Smooth muscle cell of bladder (primary cell): ENCODE data around the gene PPP1R10. TPM values are rescaled to one million over a fixed set of nuclear protein-coding genes. Genes with fewer than 3 reads are reported as not detected.

Experiments
- total RNA-seq: library from RNA; depleted of rRNA; stranded (reverse); fragments of >200 nt; gene quantifications from 2 replicates; pipeline ENCODE4 v1.2.3, GENCODE V29; 2014

The PPP1R10 gene
- total RNA-seq = 13.9 and 20.8 TPM in 2 replicates

DNA sequence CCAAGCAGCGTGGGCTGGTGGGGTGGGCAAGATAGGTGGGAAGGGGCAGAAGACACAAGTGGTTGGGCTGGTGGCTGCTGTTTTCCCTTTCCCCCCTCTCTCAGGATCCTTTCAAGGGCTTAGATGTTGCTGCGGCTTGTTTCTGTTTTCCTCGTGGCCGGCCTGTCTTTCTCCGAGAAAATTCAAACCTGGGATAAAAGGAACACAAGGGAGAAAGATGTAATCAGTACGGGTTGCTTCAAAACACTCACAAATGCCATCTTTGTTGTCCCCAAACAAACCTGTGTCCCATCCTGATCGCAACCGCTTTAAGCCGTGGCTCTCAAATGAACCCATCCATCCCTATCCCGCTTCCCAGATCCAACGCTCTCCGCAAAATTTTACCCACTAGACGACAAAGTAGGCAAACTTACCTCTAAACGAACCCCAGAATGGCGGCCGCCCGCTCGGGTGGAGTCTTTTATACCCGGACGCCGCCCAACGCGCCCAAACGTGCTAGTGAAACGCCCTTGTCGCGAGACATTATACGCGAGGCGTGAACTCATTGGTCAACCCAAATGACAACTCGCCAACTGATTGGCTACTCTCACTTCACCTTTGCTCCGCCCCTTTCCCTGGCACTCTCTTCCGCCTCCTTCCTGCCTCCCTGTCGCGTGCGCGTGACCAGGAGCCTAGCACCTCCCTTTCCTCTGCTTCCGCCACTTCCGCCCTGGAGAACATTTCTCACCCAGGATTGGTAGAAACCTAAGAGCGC lies at the start of gene PPP1R10:
TSS of gene PPP1R10 (minus strand) at position 433 of the 754 bp plus-strand sequence. CDS start 7,299 bp downstream, outside the sequence.

DNA sequence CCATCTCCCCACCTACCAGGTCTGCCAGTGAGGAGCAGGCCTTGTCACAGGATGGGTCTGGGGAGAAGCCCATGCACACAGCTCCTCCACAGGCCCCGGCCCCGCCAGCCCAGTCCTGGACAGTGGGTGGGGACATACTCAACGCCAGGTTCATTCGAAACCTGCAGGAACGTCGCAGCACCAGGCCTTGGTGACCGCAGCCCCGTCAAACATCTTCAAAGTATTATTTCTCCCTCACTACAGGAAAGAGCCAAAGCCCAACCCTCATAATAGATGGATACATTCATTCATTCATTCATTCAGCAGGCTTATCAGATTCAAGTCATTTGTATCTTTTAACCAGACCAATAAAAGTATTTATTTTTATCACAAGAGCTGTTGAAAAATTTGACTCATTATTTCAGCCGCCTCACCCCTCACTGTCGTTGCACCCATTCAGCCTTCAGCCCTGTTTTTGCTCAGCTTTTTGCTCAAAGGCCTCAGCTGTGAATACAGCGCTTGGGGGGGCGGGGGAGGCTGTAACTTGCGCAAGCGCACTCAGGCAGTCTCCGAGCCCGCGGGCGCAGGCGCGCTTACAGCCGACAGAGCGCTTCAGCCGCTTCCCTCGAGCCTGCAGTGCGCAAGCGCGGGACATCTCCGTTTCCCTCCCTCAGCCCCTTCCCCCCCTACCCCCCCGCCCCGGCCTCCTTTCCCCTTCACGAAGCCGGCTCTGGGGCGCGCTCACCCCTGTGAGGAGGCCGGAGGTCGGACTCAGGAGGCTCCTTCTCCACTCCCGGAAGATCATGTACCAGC lies 29.6 kb upstream of the PPP1R10 start, which contains the start of gene C6orf136:
TSS of gene C6orf136 (plus strand) at position 684 of the 792 bp plus-strand sequence. CDS start at position 783, 99 bp downstream.

DNA sequence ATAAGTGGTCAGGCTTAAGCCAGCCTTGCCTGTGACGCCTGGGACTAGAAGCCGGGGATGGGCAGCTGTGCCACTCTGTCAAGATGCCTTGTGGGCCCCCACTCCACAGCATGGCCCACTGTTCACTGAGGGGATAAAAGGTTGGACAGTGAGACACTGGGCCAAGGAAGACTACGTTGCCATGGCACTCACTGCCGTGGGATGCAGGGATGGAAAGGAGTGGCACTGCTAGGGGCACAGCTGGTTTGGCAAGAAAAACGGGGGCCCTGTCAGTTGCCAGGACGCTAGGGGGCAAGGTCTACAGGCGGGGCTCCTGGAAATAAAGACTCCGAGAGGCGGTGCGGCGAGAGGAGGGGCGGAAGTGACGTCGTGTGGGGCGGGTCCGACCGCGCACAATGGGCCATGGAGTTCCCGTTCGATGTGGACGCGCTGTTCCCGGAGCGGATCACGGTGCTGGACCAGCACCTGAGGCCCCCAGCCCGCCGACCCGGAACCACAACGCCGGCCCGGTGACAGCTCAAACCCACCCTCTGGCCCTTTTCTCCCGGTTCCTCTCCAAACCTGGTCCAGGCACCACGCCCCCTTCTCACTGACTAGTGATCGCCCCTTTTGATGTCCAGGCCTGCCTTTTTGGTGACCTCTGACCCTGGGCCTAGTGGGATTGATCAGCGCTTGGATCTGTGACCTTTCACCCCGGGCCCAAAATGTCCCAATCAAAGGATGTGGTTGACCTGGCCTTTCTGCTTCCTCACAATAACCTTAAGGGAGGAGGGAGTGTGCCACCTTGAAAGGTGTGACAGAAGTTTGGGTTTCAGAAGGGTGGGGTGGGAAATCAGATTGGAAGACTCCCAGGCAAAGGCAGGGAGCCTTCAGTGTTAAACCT lies 9.7 kb upstream of the PPP1R10 start, which contains the start of gene ATAT1:
TSS of gene ATAT1 (plus strand) at position 391 of the 883 bp plus-strand sequence.

DNA sequence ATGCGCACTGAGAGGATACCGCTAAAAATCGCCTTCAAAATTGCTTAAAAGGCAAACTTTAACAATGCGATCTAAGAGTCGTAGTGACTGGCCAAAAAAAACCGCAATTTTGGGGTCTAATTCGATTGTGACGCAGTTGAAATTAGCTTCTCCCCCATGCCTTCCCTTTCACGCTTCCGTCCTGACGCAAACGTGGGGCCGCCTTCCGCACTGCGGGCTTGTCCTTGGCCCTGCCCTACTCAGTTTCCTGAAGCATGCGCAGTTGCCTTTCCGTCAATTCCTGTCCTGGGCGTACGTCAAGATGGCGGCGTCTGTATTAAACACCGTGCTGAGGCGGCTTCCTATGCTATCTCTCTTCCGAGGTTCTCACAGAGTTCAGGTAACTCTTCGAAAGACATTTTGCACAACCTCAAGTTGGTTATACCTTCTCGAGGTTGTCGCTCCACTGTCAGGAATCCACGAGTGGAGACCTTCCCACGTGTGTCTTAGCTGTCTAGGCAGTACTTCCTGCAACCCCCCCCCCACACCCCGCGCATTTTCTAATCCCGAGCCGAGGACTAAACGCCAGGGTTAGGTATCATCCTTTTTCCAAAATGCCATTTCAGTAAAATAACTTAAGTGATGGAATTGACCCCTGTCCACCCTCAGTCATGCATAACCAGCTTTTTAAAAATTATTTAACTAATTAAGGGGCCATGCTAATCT lies 674 bp upstream of the PPP1R10 start, which contains the start of gene MRPS18B:
TSS of gene MRPS18B (plus strand) at position 276 of the 705 bp plus-strand sequence. CDS start at position 302, 26 bp downstream.

DNA sequence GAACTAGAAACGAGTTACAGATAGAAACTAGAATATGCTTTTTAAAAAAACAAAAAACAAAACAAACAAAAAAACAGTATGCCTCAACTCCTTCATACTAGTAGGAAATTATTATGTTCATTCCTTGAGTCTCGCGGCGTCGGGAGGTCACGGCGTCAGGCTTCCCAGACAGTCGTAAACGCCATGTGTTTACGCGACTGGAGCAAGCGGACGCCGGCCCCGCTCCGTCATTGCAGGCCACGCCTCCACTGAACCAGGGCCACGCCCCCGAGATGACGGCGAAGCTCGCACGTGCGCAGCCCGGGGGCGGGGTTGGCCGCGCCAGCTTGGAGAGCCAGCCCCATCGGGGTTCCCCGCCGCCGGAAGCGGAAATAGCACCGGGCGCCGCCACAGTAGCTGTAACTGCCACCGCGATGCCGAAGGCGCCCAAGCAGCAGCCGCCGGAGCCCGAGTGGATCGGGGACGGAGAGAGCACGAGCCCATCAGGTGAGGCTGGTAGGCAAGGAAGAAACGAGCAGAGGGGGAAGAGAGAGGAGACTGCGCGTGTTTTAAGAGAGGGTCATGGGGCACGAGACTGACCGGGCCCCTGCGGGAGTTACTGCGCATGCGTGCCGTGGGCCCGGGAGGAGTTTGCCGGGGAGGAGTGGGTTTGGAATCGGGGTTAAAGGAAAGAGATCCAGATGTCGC lies 45.8 kb downstream of the PPP1R10 start, which contains the start of gene ABCF1:
TSS of gene ABCF1 (plus strand) at position 368 of the 687 bp plus-strand sequence. CDS start at position 414, 46 bp downstream.

DNA sequence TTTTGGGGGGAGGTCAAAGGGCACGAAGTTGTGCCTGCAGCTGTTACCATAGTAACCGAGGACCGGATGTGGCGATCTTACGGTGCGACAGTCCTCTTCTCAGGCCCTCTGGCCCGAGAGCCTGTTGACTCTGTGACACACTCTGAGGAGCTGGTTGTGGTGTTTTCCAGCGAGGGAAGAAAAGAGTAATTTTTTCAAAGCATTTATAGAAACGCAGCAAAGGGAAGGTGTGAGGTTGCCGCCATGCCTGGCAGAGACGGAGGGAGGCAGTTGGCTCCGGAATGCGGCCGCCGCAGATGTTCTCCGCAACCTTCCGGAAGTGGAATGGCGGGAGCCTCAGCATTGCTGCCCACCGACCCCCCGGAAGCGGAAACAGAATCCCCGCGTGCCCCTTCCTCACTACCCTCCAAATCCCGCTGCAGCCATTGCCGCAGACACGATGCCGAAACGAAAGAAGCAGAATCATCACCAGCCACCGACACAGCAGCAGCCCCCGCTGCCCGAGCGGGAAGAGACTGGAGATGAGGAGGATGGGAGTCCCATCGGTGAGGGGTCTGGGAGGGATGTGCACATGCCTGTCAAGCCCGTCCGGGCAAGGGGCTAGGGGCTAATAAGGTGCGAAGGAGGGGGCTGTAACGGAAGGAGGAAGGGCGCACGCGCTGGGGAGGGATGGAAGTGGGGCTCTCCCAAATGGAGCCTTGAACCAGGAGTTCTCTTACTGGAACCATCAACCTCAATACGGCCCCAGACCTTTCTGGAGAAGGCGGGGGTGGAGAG lies 59.9 kb downstream of the PPP1R10 start, which contains the start of gene PRR3:
TSS of gene PRR3 (plus strand) at position 390 of the 777 bp plus-strand sequence. CDS start at position 440, 50 bp downstream.

DNA sequence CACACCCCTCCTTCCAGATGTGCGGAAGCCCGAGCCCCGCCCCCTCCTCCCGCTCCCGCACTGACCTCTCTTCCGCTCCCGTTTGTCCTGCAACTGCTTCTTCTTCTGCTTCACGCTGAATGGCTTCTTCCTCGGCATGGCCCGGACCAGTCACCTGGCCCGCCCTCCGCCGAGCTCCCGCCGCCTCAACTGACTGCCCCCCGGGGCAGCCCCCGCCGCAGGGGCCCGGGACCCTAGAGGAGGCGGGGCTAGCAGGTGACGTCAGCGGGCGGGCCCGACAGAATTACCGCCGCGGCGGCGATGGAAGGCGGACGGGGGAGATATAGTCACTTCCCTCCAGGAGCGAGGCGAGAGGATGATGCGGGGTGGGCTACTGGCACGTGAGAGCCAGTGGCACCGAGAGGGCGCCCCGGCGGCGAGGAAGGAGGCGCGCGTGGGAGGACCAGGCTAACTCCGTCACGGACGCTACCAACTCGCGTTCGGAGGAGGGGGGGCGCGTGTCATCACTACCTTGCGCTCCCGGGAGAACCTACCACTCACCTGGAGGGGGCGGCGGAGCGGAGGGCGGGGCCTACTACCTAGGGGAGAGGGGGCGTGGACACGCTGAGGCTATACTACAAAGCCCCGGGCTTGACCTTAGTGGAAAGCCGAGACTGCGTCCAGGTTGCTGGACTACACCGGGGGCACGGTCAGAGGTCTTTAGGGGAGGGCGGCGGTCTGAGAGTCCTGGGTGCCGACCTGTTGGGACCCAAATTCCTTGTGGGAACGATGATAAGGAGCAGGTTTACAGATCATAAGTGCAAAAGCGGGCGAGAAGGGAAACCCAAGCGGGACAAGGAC lies 60.8 kb downstream of the PPP1R10 start, which contains the start of gene GNL1:
TSS of gene GNL1 (minus strand) at position 424 of the 840 bp plus-strand sequence. CDS start at position 138, 286 bp downstream.

Other genes with a start within 250 kb of the PPP1R10 start
- 206 and 225 TPM in 2 replicates for gene HLA-E, start 127.7 kb downstream of the PPP1R10 start, total RNA-seq
- gene GNL1, start 60.8 kb downstream of the PPP1R10 start, total RNA-seq = 43.5 and 53.8 TPM in 2 replicates
- gene PRR3, start 59.9 kb downstream of the PPP1R10 start, total RNA-seq = 3.4 and 6.4 TPM in 2 replicates
- gene ABCF1, start 45.8 kb downstream of the PPP1R10 start, total RNA-seq = 33.4 and 59.5 TPM in 2 replicates
- 36.4 and 46.6 TPM in 2 replicates for gene MRPS18B, start 597 bp upstream of the PPP1R10 start, total RNA-seq
- gene ATAT1, start 9.6 kb upstream of the PPP1R10 start, total RNA-seq = 2.0 and 2.8 TPM in 2 replicates
- 2.0 and 2.7 TPM in 2 replicates for gene C6orf136, start 29.9 kb upstream of the PPP1R10 start, total RNA-seq
- 35.8 and 43.7 TPM in 2 replicates for gene DHX16, start 55.8 kb upstream of the PPP1R10 start, total RNA-seq
- gene PPP1R18, start 69.4 kb upstream of the PPP1R10 start, total RNA-seq = 36.7 and 43.6 TPM in 2 replicates
- gene NRM, start 73.7 kb upstream of the PPP1R10 start, total RNA-seq = 0.71 and 1.0 TPM in 2 replicates
- 2.4 and 3.7 TPM in 2 replicates for gene MDC1, start 100.0 kb upstream of the PPP1R10 start, total RNA-seq
- gene TUBB, start 103.1 kb upstream of the PPP1R10 start, total RNA-seq = 310 and 353 TPM in 2 replicates
- gene FLOT1, start 125.4 kb upstream of the PPP1R10 start, total RNA-seq = 90.2 and 100 TPM in 2 replicates
- gene IER3, start 127.3 kb upstream of the PPP1R10 start, total RNA-seq = 48.9 and 61.3 TPM in 2 replicates